HEK293 (cell line): ENCODE measurements around the gene ABTB2.

Experiments used
- MYNN ChIP-seq: fragments of 450-650 bp; formaldehyde crosslinking; IDR thresholded peaks from 2 replicates; pipeline ENCODE4 v1.5.1; 2016; ENCODE audit warnings: missing biosample characterization, missing genetic modification characterization, borderline replicate concordance
- ZFHX2 ChIP-seq: fragments of 450-650 bp; formaldehyde crosslinking; conservative IDR thresholded peaks from 2 replicates; pipeline ENCODE4 v1.5.1; 2016; ENCODE audit warnings: missing biosample characterization, missing genetic modification characterization
- ZNF10 ChIP-seq: fragments of 450-650 bp; formaldehyde crosslinking; IDR thresholded peaks from 2 replicates; pipeline ENCODE4 v1.5.1; 2017; ENCODE audit warnings: missing biosample characterization, missing genetic modification characterization
- ZNF561 ChIP-seq: fragments of 450-650 bp; IDR thresholded peaks from 2 replicates; pipeline ENCODE4 v1.5.1; 2018; ENCODE audit warnings: missing biosample characterization, missing genetic modification characterization, borderline replicate concordance
- ZNF768 ChIP-seq: fragments of 450-650 bp; formaldehyde crosslinking; IDR thresholded peaks from 2 replicates; pipeline ENCODE4 v1.5.1; 2018; ENCODE audit warnings: missing biosample characterization, mild to moderate bottlenecking, missing genetic modification characterization
- ZNF776 ChIP-seq: fragments of 450-650 bp; formaldehyde crosslinking; IDR thresholded peaks from 2 replicates; pipeline ENCODE4 v1.5.0; 2017; ENCODE audit warnings: missing biosample characterization, missing genetic modification characterization, borderline replicate concordance
- TF ChIP-seq, protein P1 (sequence below): fragments of 450-650 bp; formaldehyde crosslinking; IDR thresholded peaks from 2 replicates; pipeline ENCODE4 v1.5.1; 2016; ENCODE audit warnings: missing biosample characterization, missing genetic modification characterization
- TF ChIP-seq, protein P2 (sequence below): fragments of 450-650 bp; formaldehyde crosslinking; IDR thresholded peaks from 2 replicates; pipeline ENCODE4 v1.5.1; 2016; ENCODE audit warnings: missing biosample characterization, missing genetic modification characterization
- TF ChIP-seq, protein P3 (sequence below): fragments of 450-650 bp; formaldehyde crosslinking; IDR thresholded peaks from 2 replicates; pipeline ENCODE4 v1.5.1; 2016; ENCODE audit warnings: missing biosample characterization, missing genetic modification characterization
- TF ChIP-seq, protein P4 (sequence below): fragments of 450-650 bp; formaldehyde crosslinking; IDR thresholded peaks from 2 replicates; pipeline ENCODE4 v1.5.1; 2016; ENCODE audit warnings: missing biosample characterization, missing genetic modification characterization
- TF ChIP-seq, protein P5 (sequence below): fragments of 450-650 bp; formaldehyde crosslinking; IDR thresholded peaks from 2 replicates; pipeline ENCODE4 v1.5.1; 2016; ENCODE audit warnings: missing biosample characterization, missing genetic modification characterization, low read depth
- TF ChIP-seq, protein P6 (sequence below): fragments of 450-650 bp; formaldehyde crosslinking; optimal IDR thresholded peaks from 2 replicates; pipeline ENCODE3; 2016; ENCODE audit warnings: missing biosample characterization, mild to moderate bottlenecking, missing genetic modification characterization

DNA sequence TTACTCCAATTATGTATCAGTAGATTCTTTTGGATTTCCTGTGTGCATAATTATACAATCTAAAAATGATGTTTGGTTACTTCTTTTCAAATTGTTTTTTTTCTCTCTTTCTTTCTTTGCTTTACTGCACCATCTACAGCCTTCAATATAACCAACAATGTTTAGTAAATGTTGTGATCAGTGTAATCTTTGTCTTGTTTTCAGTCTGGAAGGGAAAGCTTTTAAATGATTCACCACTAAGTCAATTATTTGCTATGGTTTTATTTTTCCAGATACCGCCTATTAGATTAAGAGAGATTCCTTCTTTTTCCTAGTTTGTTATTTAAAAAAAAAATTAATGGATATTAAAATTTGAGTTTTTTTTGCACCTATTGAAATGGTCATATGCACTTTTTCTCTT lies 29.8 kb upstream of the ABTB2 start:
- TF ChIP-seq, protein P1, sequence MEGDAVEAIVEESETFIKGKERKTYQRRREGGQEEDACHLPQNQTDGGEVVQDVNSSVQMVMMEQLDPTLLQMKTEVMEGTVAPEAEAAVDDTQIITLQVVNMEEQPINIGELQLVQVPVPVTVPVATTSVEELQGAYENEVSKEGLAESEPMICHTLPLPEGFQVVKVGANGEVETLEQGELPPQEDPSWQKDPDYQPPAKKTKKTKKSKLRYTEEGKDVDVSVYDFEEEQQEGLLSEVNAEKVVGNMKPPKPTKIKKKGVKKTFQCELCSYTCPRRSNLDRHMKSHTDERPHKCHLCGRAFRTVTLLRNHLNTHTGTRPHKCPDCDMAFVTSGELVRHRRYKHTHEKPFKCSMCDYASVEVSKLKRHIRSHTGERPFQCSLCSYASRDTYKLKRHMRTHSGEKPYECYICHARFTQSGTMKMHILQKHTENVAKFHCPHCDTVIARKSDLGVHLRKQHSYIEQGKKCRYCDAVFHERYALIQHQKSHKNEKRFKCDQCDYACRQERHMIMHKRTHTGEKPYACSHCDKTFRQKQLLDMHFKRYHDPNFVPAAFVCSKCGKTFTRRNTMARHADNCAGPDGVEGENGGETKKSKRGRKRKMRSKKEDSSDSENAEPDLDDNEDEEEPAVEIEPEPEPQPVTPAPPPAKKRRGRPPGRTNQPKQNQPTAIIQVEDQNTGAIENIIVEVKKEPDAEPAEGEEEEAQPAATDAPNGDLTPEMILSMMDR = no peak
- TF ChIP-seq ZNF768 (tag by site-specific recombination) = no peak
- TF ChIP-seq, protein P2, sequence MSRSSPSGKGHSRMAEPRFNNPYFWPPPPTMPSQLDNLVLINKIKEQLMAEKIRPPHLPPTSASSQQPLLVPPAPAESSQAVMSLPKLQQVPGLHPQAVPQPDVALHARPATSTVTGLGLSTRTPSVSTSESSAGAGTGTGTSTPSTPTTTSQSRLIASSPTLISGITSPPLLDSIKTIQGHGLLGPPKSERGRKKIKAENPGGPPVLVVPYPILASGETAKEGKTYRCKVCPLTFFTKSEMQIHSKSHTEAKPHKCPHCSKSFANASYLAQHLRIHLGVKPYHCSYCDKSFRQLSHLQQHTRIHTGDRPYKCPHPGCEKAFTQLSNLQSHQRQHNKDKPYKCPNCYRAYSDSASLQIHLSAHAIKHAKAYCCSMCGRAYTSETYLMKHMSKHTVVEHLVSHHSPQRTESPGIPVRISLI = no peak
- TF ChIP-seq, protein P3, sequence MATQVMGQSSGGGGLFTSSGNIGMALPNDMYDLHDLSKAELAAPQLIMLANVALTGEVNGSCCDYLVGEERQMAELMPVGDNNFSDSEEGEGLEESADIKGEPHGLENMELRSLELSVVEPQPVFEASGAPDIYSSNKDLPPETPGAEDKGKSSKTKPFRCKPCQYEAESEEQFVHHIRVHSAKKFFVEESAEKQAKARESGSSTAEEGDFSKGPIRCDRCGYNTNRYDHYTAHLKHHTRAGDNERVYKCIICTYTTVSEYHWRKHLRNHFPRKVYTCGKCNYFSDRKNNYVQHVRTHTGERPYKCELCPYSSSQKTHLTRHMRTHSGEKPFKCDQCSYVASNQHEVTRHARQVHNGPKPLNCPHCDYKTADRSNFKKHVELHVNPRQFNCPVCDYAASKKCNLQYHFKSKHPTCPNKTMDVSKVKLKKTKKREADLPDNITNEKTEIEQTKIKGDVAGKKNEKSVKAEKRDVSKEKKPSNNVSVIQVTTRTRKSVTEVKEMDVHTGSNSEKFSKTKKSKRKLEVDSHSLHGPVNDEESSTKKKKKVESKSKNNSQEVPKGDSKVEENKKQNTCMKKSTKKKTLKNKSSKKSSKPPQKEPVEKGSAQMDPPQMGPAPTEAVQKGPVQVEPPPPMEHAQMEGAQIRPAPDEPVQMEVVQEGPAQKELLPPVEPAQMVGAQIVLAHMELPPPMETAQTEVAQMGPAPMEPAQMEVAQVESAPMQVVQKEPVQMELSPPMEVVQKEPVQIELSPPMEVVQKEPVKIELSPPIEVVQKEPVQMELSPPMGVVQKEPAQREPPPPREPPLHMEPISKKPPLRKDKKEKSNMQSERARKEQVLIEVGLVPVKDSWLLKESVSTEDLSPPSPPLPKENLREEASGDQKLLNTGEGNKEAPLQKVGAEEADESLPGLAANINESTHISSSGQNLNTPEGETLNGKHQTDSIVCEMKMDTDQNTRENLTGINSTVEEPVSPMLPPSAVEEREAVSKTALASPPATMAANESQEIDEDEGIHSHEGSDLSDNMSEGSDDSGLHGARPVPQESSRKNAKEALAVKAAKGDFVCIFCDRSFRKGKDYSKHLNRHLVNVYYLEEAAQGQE (tag by site-specific recombination) = no peak
- TF ChIP-seq, protein P4, sequence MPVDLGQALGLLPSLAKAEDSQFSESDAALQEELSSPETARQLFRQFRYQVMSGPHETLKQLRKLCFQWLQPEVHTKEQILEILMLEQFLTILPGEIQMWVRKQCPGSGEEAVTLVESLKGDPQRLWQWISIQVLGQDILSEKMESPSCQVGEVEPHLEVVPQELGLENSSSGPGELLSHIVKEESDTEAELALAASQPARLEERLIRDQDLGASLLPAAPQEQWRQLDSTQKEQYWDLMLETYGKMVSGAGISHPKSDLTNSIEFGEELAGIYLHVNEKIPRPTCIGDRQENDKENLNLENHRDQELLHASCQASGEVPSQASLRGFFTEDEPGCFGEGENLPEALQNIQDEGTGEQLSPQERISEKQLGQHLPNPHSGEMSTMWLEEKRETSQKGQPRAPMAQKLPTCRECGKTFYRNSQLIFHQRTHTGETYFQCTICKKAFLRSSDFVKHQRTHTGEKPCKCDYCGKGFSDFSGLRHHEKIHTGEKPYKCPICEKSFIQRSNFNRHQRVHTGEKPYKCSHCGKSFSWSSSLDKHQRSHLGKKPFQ (tag by site-specific recombination) = no peak
- TF ChIP-seq ZNF776 (tag by site-specific recombination) = no peak
- no peak for TF ChIP-seq MYNN (tag by site-specific recombination)
- no peak for TF ChIP-seq ZNF10 (tag by site-specific recombination)
- TF ChIP-seq, protein P5, sequence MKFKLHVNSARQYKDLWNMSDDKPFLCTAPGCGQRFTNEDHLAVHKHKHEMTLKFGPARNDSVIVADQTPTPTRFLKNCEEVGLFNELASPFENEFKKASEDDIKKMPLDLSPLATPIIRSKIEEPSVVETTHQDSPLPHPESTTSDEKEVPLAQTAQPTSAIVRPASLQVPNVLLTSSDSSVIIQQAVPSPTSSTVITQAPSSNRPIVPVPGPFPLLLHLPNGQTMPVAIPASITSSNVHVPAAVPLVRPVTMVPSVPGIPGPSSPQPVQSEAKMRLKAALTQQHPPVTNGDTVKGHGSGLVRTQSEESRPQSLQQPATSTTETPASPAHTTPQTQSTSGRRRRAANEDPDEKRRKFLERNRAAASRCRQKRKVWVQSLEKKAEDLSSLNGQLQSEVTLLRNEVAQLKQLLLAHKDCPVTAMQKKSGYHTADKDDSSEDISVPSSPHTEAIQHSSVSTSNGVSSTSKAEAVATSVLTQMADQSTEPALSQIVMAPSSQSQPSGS (tag by site-specific recombination) = no peak
- no peak for TF ChIP-seq ZNF561
- no peak for TF ChIP-seq ZFHX2 (tag by site-specific recombination)
- TF ChIP-seq, protein P6, sequence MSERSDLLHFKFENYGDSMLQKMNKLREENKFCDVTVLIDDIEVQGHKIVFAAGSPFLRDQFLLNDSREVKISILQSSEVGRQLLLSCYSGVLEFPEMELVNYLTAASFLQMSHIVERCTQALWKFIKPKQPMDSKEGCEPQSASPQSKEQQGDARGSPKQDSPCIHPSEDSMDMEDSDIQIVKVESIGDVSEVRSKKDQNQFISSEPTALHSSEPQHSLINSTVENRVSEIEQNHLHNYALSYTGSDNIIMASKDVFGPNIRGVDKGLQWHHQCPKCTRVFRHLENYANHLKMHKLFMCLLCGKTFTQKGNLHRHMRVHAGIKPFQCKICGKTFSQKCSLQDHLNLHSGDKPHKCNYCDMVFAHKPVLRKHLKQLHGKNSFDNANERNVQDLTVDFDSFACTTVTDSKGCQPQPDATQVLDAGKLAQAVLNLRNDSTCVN (tag by site-specific recombination) = no peak
